Measurements from ENCODE around the gene BEND4. TPM values are rescaled to one million over a fixed set of nuclear protein-coding genes. Genes with fewer than 3 reads are reported as not detected.
A peak's percentile ranks its signal among the peaks of the same experiment; 100 is the strongest.

The BEND4 gene
- 2.1 TPM for total RNA-seq (ENCODE audit: unreplicated experiment)
- long read RNA-seq, partial matches to known transcripts, result 0 of 1 reads
- long read RNA-seq, other reads (novel, unspliced or antisense), result 1 of 1 reads

GRCh38 chr4:42152507-42153504, at the start of gene BEND4:
TSS of gene BEND4 (minus strand) at chr4:42152655. CDS start at chr4:42152143, 512 bp downstream.
- no peak for DNase-seq

GRCh38 chr4:42197341-42197740, 44.9 kb upstream of the BEND4 start:
- Mint-ChIP-seq H3K27me3 (ENCODE audit: unreplicated experiment) (peaks cover 1% of the 10 kb centered on the region), H3K36me3 (ENCODE audit: unreplicated experiment) (no peaks in the 10 kb centered on the region), H3K9me3 (ENCODE audit: unreplicated experiment) (peaks cover 1% of the 10 kb centered on the region), H3K4me1 (ENCODE audit: low read depth, unreplicated experiment) (no peaks in the 10 kb centered on the region), H3K27ac (ENCODE audit: unreplicated experiment) (no peak overlapping the region), H3K4me3 (ENCODE audit: unreplicated experiment) (no peak overlapping the region)
- TF ChIP-seq CTCF (IDR thresholded peaks at IDR 0.05; ENCODE audit: partially characterized antibody, unreplicated experiment), result no peak
- DNase-seq, result no peak

More at GRCh38 chr4:42152507-42153504, at the start of gene BEND4:
- peaks cover 14% of the 10 kb centered on the region for H3K36me3 Mint-ChIP-seq (ENCODE audit: unreplicated experiment)
- no peak for TF ChIP-seq CTCF (IDR thresholded peaks at IDR 0.05; ENCODE audit: partially characterized antibody, unreplicated experiment)
- peaks cover 16% of the 10 kb centered on the region for H3K27me3 Mint-ChIP-seq (ENCODE audit: unreplicated experiment)
- H3K27ac Mint-ChIP-seq (ENCODE audit: unreplicated experiment), result no peak within 1 kb of the TSS
- peaks cover 2% of the 10 kb centered on the region for H3K4me1 Mint-ChIP-seq (ENCODE audit: low read depth, unreplicated experiment)
- H3K9me3 Mint-ChIP-seq (ENCODE audit: unreplicated experiment), result peaks cover 11% of the 10 kb centered on the region
- H3K4me3 Mint-ChIP-seq (ENCODE audit: unreplicated experiment), result peak within 1 kb of the TSS; percentile 89

- Mint-ChIP-seq H3K27me3 (ENCODE audit: unreplicated experiment) (no peaks in the 10 kb centered on the region), H3K9me3 (ENCODE audit: unreplicated experiment) (no peaks in the 10 kb centered on the region), H3K4me3 (ENCODE audit: unreplicated experiment) (no peak overlapping the region), H3K27ac (ENCODE audit: unreplicated experiment) (no peak overlapping the region), H3K36me3 (ENCODE audit: unreplicated experiment) (peaks cover 12% of the 10 kb centered on the region), H3K4me1 (ENCODE audit: low read depth, unreplicated experiment) (no peaks in the 10 kb centered on the region)
- DNase-seq, result no peak
- no peak for TF ChIP-seq CTCF (IDR thresholded peaks at IDR 0.05; ENCODE audit: partially characterized antibody, unreplicated experiment)
Observed at GRCh38 chr4:42172921-42173320, 20.5 kb upstream of the BEND4 start.

GRCh38 chr4:42172128-42172790, 19.8 kb upstream of the BEND4 start:
- H3K27me3 Mint-ChIP-seq (ENCODE audit: unreplicated experiment), result no peaks in the 10 kb centered on the region
- no peaks in the 10 kb centered on the region for H3K4me1 Mint-ChIP-seq (ENCODE audit: low read depth, unreplicated experiment)
- H3K27ac Mint-ChIP-seq (ENCODE audit: unreplicated experiment), result no peak overlapping the region
- peaks cover 5% of the 10 kb centered on the region for H3K36me3 Mint-ChIP-seq (ENCODE audit: unreplicated experiment)
- TF ChIP-seq CTCF (IDR thresholded peaks at IDR 0.05; ENCODE audit: partially characterized antibody, unreplicated experiment), result no peak
- no peak overlapping the region for H3K4me3 Mint-ChIP-seq (ENCODE audit: unreplicated experiment)
- DNase-seq, result no peak
- no peaks in the 10 kb centered on the region for H3K9me3 Mint-ChIP-seq (ENCODE audit: unreplicated experiment)

All from glutamatergic neuron (in vitro differentiated cells).